IPS-NIHi7 (cell line): ENCODE measurements around the gene MFSD2A.
"Not testable (repeated sequence)": the region's sequence is repeated elsewhere in the genome, so short reads cannot be mapped to it uniquely, and the experiment has no call there.

Experiments used
- DNase-seq: peaks from one replicate; pipeline ENCODE4 v3.0.0; 2012; ENCODE audit warnings: mixed read lengths; ENCODE audit errors: extremely low spot score

Gene MFSD2A

GRCh38 chr1:39969048-39969447, 14.1 kb downstream of the MFSD2A start:
- no peak for DNase-seq

DNA sequence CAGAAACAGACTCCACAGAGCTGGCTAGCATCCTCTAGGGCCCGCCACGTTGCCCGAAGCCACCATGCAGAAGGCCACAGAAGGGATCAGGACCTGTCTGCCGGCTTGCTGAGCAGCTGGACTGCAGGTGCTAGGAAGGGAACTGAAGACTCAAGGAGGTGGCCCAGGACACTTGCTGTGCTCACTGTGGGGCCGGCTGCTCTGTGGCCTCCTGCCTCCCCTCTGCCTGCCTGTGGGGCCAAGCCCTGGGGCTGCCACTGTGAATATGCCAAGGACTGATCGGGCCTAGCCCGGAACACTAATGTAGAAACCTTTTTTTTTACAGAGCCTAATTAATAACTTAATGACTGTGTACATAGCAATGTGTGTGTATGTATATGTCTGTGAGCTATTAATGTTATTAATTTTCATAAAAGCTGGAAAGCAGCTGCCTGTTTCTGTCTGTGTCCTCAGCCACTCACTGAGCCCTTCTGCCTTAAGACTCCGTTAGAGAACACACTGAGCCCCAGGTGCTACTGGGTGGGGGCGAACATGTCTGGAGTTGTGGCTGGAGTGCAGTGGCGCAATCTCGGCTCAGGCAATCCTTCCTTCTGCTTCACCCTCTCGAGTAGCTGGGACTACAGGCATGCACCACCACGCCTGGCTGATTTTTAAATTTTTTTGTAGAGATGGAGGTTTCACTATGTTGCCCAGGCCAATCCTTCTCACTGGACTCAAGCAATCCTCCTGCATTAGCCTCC, 14.8 kb downstream of the MFSD2A start:
- DNase-seq = no peak

DNA sequence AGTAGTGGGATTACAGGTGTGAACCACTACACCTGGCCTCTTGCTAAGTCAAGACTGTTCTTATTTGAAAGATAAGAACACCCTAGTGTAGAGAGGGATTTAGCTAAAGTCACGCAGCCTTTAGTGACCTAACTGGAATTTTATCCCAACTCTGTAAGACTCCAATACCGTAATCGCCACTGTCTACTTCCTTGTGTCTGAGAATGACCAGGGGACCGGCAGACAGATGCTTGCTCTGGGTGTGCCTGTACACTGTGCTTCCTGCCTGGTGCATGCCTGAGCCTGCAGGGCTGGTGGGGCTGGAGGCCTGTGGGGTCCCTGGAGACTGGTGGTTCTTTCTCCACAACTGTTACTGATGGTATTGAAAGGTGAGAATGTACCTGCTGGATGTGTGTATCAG, 15.3 kb downstream of the MFSD2A start:
- no peak for DNase-seq

GRCh38 chr1:39971138-39971537, 16.2 kb downstream of the MFSD2A start:
- no peak for DNase-seq

- DNase-seq = peak; percentile 91
Measured at GRCh38 chr1:39973503-39974135, 18.7 kb downstream of the MFSD2A start.

- no peak for DNase-seq
Measured at GRCh38 chr1:39976732-39977131, 21.8 kb downstream of the MFSD2A start.

GRCh38 chr1:39977202-39977601, 22.3 kb downstream of the MFSD2A start:
- DNase-seq = no peak

- DNase-seq = no peak
Measured at GRCh38 chr1:39979654-39980053, 24.7 kb downstream of the MFSD2A start.

GRCh38 chr1:39980555-39981313, 25.8 kb downstream of the MFSD2A start:
- no peak for DNase-seq

GRCh38 chr1:39981385-39981784, 26.4 kb downstream of the MFSD2A start:
- no peak for DNase-seq

DNA sequence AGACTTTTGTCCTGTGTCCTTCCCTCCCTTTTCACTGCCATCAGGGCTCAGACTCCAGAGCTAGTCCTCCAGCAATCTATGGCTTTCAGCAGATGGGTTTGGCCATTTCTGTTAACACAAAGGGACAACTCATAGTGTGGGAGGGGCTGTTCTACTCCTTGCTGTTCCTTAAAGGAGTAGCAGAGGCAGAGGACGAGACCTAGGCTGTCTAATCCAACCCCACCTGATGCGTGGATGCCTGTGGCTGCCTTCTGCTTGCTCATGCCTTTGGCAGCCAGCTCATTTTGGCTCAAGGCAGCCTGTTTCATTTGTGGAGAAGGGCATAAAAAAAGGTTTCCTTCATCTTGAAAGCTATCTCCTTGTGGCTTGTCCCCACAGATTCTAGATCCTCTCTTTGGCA, 27.0 kb downstream of the MFSD2A start:
- peak; percentile 28 for DNase-seq

- DNase-seq = not testable (repeated sequence)
Measured at GRCh38 chr1:39984480-39984879, 29.5 kb downstream of the MFSD2A start.

- DNase-seq = no peak
Measured at GRCh38 chr1:39984951-39985350, 30.0 kb downstream of the MFSD2A start.

GRCh38 chr1:39987869-39988268, 32.9 kb downstream of the MFSD2A start:
- DNase-seq = no peak

DNA sequence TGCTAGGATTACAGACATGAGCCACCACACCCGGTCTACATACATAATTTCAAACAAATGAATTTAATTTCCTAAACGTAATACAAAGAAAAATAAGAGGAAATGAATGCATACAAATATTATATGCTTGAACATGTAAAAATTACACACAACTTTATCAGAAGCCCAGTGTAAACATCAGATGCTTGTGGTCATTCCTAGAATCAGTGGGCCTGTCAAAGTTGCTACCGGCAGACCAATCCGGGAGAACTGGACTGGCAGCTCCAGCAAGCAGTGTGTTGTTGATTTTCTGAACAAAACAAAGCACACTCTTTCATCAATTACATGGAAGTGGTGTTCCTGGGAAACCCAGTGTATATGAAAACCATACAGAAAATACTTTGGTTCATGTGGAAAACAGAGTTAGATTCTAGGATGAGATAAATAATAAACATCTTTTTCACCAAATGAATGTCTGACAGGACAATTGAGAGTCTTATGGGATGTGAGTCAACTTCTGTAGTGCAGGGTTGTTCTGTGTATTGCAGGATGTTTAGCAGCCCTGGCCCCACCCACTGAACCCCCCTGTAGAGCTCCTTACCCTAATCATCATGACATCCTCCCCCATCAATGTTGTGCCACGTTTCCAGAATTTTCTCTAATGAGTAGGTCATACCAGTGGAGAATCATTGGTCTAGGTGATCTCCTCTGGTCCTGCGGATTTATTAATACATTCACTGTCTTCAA, 33.8 kb downstream of the MFSD2A start:
- DNase-seq = no peak

- no peak for DNase-seq
Measured at GRCh38 chr1:39990428-39990827, 35.5 kb downstream of the MFSD2A start.

DNA sequence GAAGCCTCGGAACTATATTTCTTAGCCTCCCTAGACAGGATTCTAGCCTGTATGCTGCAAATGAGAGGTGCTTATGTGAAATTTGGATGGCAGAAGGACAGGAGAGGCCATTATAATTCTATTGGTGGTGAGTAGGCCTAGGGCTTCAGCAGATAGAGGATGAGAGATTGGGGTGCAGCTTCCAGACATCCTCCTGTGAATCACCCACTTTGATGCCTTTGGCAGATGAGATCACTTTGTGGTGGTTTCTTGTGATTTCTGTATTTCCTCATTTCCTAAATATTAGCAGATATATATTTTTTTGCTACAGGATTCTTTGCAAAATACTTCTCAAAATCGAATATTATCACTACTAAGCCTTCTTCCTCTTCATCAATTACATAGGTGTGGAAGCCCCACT, 37.3 kb downstream of the MFSD2A start:
- DNase-seq = no peak

DNA sequence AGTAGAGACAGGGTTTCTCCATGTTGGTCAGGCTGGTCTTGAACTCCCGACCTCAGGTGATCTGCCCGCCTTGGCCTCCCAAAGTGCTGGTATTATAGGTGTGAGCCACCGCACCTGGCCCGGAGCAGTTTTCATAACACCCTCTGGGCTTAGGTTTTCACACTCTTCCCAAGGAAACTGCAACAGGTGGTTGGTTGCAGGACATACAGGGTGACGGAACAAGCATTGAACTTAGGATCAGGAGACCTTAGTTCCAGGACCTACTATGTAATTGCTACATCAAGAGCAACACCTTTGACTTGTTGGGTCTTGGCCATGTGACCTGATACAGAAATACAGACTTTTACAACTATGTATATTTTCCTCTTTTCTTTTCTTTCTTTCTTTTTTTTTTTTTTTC, 37.9 kb downstream of the MFSD2A start:
- no peak for DNase-seq

DNA sequence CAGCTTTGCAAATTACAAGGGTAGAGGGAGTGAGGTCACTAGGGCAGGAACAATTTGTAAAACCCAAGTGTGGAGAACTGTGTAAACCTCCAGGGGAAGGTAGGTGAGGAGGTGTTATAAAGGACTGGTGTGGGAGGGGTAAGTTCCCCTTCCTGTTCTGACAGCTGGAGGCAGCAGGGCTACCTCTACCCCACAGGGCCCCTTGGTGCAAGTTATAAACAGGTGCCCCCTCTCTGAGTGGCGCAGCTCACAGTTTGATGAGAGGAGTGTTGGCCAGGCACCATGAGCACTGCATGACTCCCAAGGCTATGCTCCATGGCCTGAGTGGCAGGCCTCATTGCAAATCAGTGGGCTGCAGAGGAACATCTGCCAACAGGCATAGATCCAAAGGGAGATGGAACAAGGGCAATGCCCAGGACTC, 41.0 kb downstream of the MFSD2A start:
- DNase-seq = no peak

DNA sequence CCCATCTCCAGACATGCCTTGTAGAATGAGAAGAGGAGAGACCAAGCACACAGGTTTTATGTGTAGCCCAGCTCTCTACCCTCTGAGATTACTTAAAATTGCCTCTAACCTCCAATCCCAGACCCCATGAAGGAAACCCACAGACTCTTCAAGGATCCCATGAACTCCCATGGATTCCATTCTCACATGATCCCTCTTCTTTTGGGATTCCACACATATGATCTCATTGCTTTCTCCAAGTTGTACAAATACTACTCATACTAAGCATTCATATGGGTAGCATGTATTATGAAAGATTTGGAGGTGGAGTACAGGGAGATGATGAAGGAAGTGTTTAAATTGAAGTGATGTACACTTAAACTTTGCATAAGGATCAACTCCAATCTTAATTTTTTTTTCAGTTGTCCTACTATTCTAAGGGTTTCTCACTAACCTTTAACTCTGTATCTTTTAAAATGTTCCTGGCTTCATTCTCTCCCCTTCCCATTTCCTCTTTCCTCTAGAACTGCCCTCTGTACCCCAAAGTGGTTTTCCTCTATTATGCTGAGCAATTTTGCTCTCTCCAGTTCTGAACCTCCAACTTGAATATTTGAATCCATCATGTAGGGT, 41.6 kb downstream of the MFSD2A start:
- no peak for DNase-seq

- no peak for DNase-seq
Measured at GRCh38 chr1:40001456-40001855, 46.5 kb downstream of the MFSD2A start.
